ENCODE results near the gene FERMT3. TPM values are rescaled to one million over a fixed set of nuclear protein-coding genes. Genes with fewer than 3 reads are reported as not detected.
A peak's percentile ranks its signal among the peaks of the same experiment; 100 is the strongest.

Gene FERMT3
- total and polyA plus RNA-seq, 2 of the 13 experiments (the other 11 are each of a cell fraction or from before 2014, with no cell fraction given): 0.29 TPM; not detected in 1

- TF ChIP-seq ZNF75D (CRISPR knock-in tag; IDR thresholded peaks at IDR 0.05; ENCODE audit: borderline replicate concordance) (no peak), ZC3H13 (CRISPR knock-in tag; IDR thresholded peaks at IDR 0.05) (no peak), CSRNP1 (CRISPR knock-in tag; IDR thresholded peaks at IDR 0.05) (peak; percentile 69; the same call in 1 of the 2 replicates), EEA1 (CRISPR knock-in tag; IDR thresholded peaks at IDR 0.05; ENCODE audit: borderline replicate concordance) (no peak), FOXA1 (IDR thresholded peaks at IDR 0.05) (no peak), FOXA1 (CRISPR knock-in tag; IDR thresholded peaks at IDR 0.05) (no peak), ZNF207 (IDR thresholded peaks at IDR 0.05; ENCODE audit: borderline replicate concordance) (no peak), PCBP2 (optimal IDR thresholded peaks at IDR 0.05; ENCODE audit: low read depth, low read length, poor library complexity, severe bottlenecking) (no peak), ZNF788 (CRISPR knock-in tag; IDR thresholded peaks at IDR 0.05; ENCODE audit: borderline replicate concordance) (no peak), HDAC2 (CRISPR knock-in tag; IDR thresholded peaks at IDR 0.05) (peak; percentile 31; the same call in 1 of the 2 replicates), ZNF136 (CRISPR knock-in tag; IDR thresholded peaks at IDR 0.05; ENCODE audit: low read depth) (0 out of 2 replicates have a peak, but pooled peaks have one; percentile 19), MXD4 (CRISPR knock-in tag; IDR thresholded peaks at IDR 0.05) (no peak), ZNF597 (CRISPR knock-in tag; IDR thresholded peaks at IDR 0.05) (no peak), ATF5 (CRISPR knock-in tag; IDR thresholded peaks at IDR 0.05; ENCODE audit: low read depth) (no peak), ZNF510 (CRISPR knock-in tag; IDR thresholded peaks at IDR 0.05; ENCODE audit: low read depth) (no peak), ZNF362 (CRISPR knock-in tag; IDR thresholded peaks at IDR 0.05; ENCODE audit: borderline replicate concordance) (no peak), SMYD3 (CRISPR knock-in tag; IDR thresholded peaks at IDR 0.05) (no peak), ZNF670 (CRISPR knock-in tag; IDR thresholded peaks at IDR 0.05; ENCODE audit: borderline replicate concordance) (peak; percentile 86), ZFP36L1 (CRISPR knock-in tag; IDR thresholded peaks at IDR 0.05) (no peak), KDM5B (CRISPR knock-in tag; IDR thresholded peaks at IDR 0.05; ENCODE audit: borderline replicate concordance) (no peak), KLF16 (CRISPR knock-in tag; IDR thresholded peaks at IDR 0.05) (no peak), ZNF709 (CRISPR knock-in tag; IDR thresholded peaks at IDR 0.05) (no peak), ZBTB3 (CRISPR knock-in tag; IDR thresholded peaks at IDR 0.05; ENCODE audit: borderline replicate concordance, low read depth) (no peak), HDAC6 (IDR thresholded peaks at IDR 0.05; ENCODE audit: low read depth, low read length) (no peak)
Measured at GRCh38 chr11:64226507-64227051, 20.1 kb downstream of the FERMT3 start (continued).
